Measurements from ENCODE around the gene IGSF10. TPM values are rescaled to one million over a fixed set of nuclear protein-coding genes. Genes with fewer than 3 reads are reported as not detected.
A peak's percentile ranks its signal among the peaks of the same experiment; 100 is the strongest.

The IGSF10 gene
- total and polyA plus RNA-seq, 2 of the 8 experiments (the other 6 are each of a cell fraction or from before 2014, with no cell fraction given) = 0.59 to 0.95 TPM

DNA sequence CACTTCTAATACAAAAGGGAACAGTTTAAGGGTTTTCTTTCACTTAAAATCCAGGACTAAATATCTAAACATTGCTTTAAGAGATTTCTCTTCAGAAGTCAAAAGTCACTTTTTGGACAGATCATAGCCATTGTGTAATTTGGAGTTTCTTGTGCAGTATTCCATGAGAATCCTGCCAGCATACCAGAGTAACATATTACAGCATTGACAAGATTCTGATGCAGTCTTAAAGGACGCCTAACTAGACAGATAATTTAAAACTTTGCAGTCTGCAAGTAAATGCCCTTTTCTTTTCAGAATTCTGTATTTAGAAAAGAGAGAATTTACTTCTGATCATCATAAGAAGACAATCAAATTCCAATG lies 17.5 kb upstream of the IGSF10 start:
- Histone ChIP-seq H3K4me2 (ENCODE audit: insufficient read depth in 1 of 2, low read depth in 2 of 2, low read length in 2 of 2) (0 out of 4 replicates have a peak overlapping the region, but pooled peaks of 1 of the 2 experiments have one; percentile 17), H2BK15ac (ENCODE audit: low read length) (no peak overlapping the region), H3K36me3 (ENCODE audit: control insufficient read depth in 2 of 4, insufficient read depth in 4 of 4, low read length in 3 of 4) (no peaks in the 10 kb centered on the region), H2BK5ac (ENCODE audit: low read depth, low read length) (no peak overlapping the region), H2AFZ (ENCODE audit: low read length) (no peak overlapping the region), H2AK5ac (ENCODE audit: low read depth, low read length) (no peak overlapping the region), H3K4ac (replicated peaks; ENCODE audit: insufficient read length, low read depth, low read length) (no peak overlapping the region), H3K23ac (ENCODE audit: insufficient read length) (no peak overlapping the region), H3K79me1 (ENCODE audit: low read depth, low read length) (no peaks in the 10 kb centered on the region), H4K8ac (ENCODE audit: extremely low read depth, insufficient read depth, low read length) (no peak overlapping the region), H3K18ac (ENCODE audit: extremely low read depth, low read length) (no peak overlapping the region), H3K23me2 (ENCODE audit: low read depth, low read length) (no peaks in the 10 kb centered on the region; the same call in 1 of the 2 replicates), H3K14ac (ENCODE audit: insufficient read length) (no peak overlapping the region), H3K9me3 (ENCODE audit: insufficient read depth in 2 of 2, low read depth in 1 of 2, low read length in 1 of 2) (no peaks in the 10 kb centered on the region), H3K56ac (replicated peaks; ENCODE audit: insufficient read length, low read depth, low read length) (no peak overlapping the region), H3K27me3 (replicated peaks in 1 of 4; ENCODE audit: control insufficient read depth in 3 of 4, extremely low read depth in 1 of 4, insufficient read depth in 3 of 4, low read length in 3 of 4) (no peaks in the 10 kb centered on the region), H4K5ac (ENCODE audit: insufficient read length, low read depth, low read length) (no peak overlapping the region), H4K91ac (replicated peaks; ENCODE audit: insufficient read length, low read length) (no peak overlapping the region), H2BK12ac (ENCODE audit: low read depth, low read length) (no peak overlapping the region), H2BK120ac (replicated peaks; ENCODE audit: low read depth, low read length) (no peak overlapping the region), H3K4me3 (ENCODE audit: extremely low read depth in 1 of 4, insufficient read depth in 2 of 4, low read depth in 3 of 4, low read length in 4 of 4) (no peak overlapping the region), H3K4me1 (replicated peaks in 1 of 4; ENCODE audit: control insufficient read depth in 3 of 4, insufficient read depth in 4 of 4, low read length in 3 of 4) (peaks cover 0 to 7% (median 2%) of the 10 kb centered on the region in 4 experiments; a peak in 4 of 7 replicates), H3K9ac (replicated peaks in 1 of 4; ENCODE audit: extremely low read depth in 1 of 4, low read depth in 3 of 4, low read length in 3 of 4) (no peak overlapping the region), H2BK20ac (ENCODE audit: low read length) (no peak overlapping the region), H3K79me2 (ENCODE audit: control insufficient read depth in 1 of 2, insufficient read depth in 2 of 2, low read length in 2 of 2) (no peaks in the 10 kb centered on the region), H3K27ac (ENCODE audit: low read depth, low read length) (no peak overlapping the region), H4K20me1 (replicated peaks in 1 of 2; ENCODE audit: control insufficient read depth in 1 of 2, insufficient read depth in 2 of 2, low read length in 2 of 2) (no peaks in the 10 kb centered on the region)
- ChIA-PET POLR2A (ENCODE audit: partially characterized antibody) (no interaction called here), CTCF (ENCODE audit: partially characterized antibody) (interaction anchor here (6.7 kb wide), 1 partner anchor 10 kb away, joined by 45 read pairs; no protein-coding TSS in a partner anchor)
- WGBS, 2 experiments (ENCODE audit: extremely low coverage in 1 of 2, insufficient coverage in 1 of 2, insufficient read length in 1 of 2, insufficient replicate concordance in 2 of 2, low coverage in 1 of 2, low lambda C conversion rate in 2 of 2, missing lambda C conversion rate in 1 of 2) = 60% methylated on average over 1 of the region's 1 CpG; no CpG with 5 or more reads in 1 of the 2 experiments
- no peak for DNase-seq (ENCODE audit: low read depth in 1 of 2, low spot score in 2 of 2)
- FAIRE-seq = no peak
- TF ChIP-seq NRF1 (IDR thresholded peaks at IDR 0.05; ENCODE audit: low read depth, low read length) (no peak), GTF2F1 (IDR thresholded peaks at IDR 0.05; ENCODE audit: borderline replicate concordance, low read depth, low read length) (no peak), JUND (IDR thresholded peaks at IDR 0.05; ENCODE audit: low read length) (no peak), SRF (IDR thresholded peaks at IDR 0.05; ENCODE audit: low read depth, low read length) (no peak), CBX5 (IDR thresholded peaks at IDR 0.05; ENCODE audit: low read depth, low read length) (no peak), RBBP5 (IDR thresholded peaks at IDR 0.05; ENCODE audit: borderline replicate concordance, low read depth, low read length) (no peak), TAF7 (optimal IDR thresholded peaks at IDR 0.05; ENCODE audit: borderline replicate concordance, low read depth, low read length) (no peak), HDAC2 (IDR thresholded peaks at IDR 0.05; ENCODE audit: borderline replicate concordance in 1 of 2, low read depth in 2 of 2, low read length in 2 of 2) (no peak), SP1 (IDR thresholded peaks at IDR 0.05; ENCODE audit: low read depth, low read length) (no peak), BCL11A (IDR thresholded peaks at IDR 0.05; ENCODE audit: low read depth in 2 of 2, low read length in 2 of 2) (no peak), HDAC6 (IDR thresholded peaks at IDR 0.05; ENCODE audit: low read depth, low read length) (no peak), CTBP2 (IDR thresholded peaks at IDR 0.05; ENCODE audit: borderline replicate concordance, insufficient read depth, insufficient read length, low read length) (no peak), RFX5 (IDR thresholded peaks at IDR 0.05; ENCODE audit: borderline replicate concordance, low read depth, low read length) (no peak), ASH2L (IDR thresholded peaks at IDR 0.05; ENCODE audit: low read length) (no peak)
